Measurements from ENCODE around the gene UBTF. TPM values are rescaled to one million over a fixed set of nuclear protein-coding genes. Genes with fewer than 3 reads are reported as not detected.
A peak's percentile ranks its signal among the peaks of the same experiment; 100 is the strongest.

Gene UBTF
- total and polyA plus RNA-seq, 3 experiments from 2014 or later = 78.0 to 199 (median 186) TPM

GRCh38 chr17:44236444-44236991 lies 17.0 kb upstream of the UBTF start:
- Histone ChIP-seq H3K36me3 (ENCODE audit: insufficient read depth, low read length) (no peaks in the 10 kb centered on the region), H3K9me3 (ENCODE audit: low read length) (no peaks in the 10 kb centered on the region), H3K27me3 (ENCODE audit: insufficient read depth, low read length, poor library complexity, severe bottlenecking) (no peaks in the 10 kb centered on the region), H3K27ac (ENCODE audit: low read depth, low read length) (no peak overlapping the region), H3K4me1 (ENCODE audit: insufficient read depth, low read length) (no peaks in the 10 kb centered on the region), H3K4me3 (ENCODE audit: low read length) (no peak overlapping the region)
- H3K27ac Mint-ChIP-seq = no peak overlapping the region
- H3K4me3 Mint-ChIP-seq = no peak overlapping the region
- DNase-seq = no peak
- ChIA-PET POLR2A (no interaction called here), CTCF (no interaction called here)
- H3K9me3 Mint-ChIP-seq = no peaks in the 10 kb centered on the region
- H3K36me3 Mint-ChIP-seq = no peaks in the 10 kb centered on the region
- H3K4me1 Mint-ChIP-seq = peaks cover 6 to 7% (median 6%) of the 10 kb centered on the region in 3 donors
- peaks cover 7 to 14% of the 10 kb centered on the region in 2 donors for H3K27me3 Mint-ChIP-seq

DNA sequence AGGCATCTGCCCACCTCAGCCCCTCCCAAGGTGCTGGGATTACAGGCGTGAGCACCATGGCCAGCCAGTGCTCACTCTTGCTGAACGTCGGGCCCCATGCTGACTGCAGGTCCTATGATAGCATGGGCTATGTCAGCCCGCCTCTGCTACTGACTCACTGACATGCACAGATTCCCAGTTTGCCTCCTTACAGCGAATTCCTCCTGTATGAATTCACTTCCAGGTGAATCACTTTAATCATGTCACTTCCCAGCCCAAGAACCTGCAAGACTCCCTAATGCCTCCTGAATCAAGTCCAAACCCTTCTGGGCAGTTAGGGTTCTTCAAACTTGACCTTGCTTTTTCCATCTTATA lies 16.1 kb upstream of the UBTF start:
- Mint-ChIP-seq H3K27me3 (peaks cover 7 to 14% of the 10 kb centered on the region in 2 donors), H3K9me3 (no peaks in the 10 kb centered on the region), H3K36me3 (no peaks in the 10 kb centered on the region), H3K4me3 (no peak overlapping the region), H3K27ac (peak overlapping the region in 2 of 8 donors; percentile 43 to 61), H3K4me1 (peaks cover 6 to 7% (median 6%) of the 10 kb centered on the region in 3 donors)
- no peaks in the 10 kb centered on the region for H3K9me3 ChIP-seq (ENCODE audit: low read length)
- CTCF ChIA-PET = no interaction called here
- H3K27ac ChIP-seq (ENCODE audit: low read depth, low read length) = no peak overlapping the region
- POLR2A ChIA-PET = no interaction called here
- H3K4me1 ChIP-seq (ENCODE audit: insufficient read depth, low read length) = no peaks in the 10 kb centered on the region
- H3K27me3 ChIP-seq (ENCODE audit: insufficient read depth, low read length, poor library complexity, severe bottlenecking) = no peaks in the 10 kb centered on the region
- no peak for DNase-seq
- H3K36me3 ChIP-seq (ENCODE audit: insufficient read depth, low read length) = no peaks in the 10 kb centered on the region
- no peak overlapping the region for H3K4me3 ChIP-seq (ENCODE audit: low read length)

GRCh38 chr17:44233582-44233981 lies 14.1 kb upstream of the UBTF start:
- Mint-ChIP-seq H3K9me3 (no peaks in the 10 kb centered on the region), H3K27me3 (peaks cover 8 to 14% of the 10 kb centered on the region in 2 donors), H3K27ac (no peak overlapping the region), H3K4me3 (no peak overlapping the region), H3K36me3 (no peaks in the 10 kb centered on the region), H3K4me1 (peaks cover 6 to 7% (median 6%) of the 10 kb centered on the region in 3 donors)
- no peaks in the 10 kb centered on the region for H3K27me3 ChIP-seq (ENCODE audit: insufficient read depth, low read length, poor library complexity, severe bottlenecking)
- H3K36me3 ChIP-seq (ENCODE audit: insufficient read depth, low read length) = no peaks in the 10 kb centered on the region
- POLR2A ChIA-PET = interaction anchor here (0.7 kb wide), 1 partner anchor 84 kb away, joined by 5 read pairs; no protein-coding TSS in a partner anchor
- no peak for DNase-seq
- no peak overlapping the region for H3K4me3 ChIP-seq (ENCODE audit: low read length)
- no peaks in the 10 kb centered on the region for H3K4me1 ChIP-seq (ENCODE audit: insufficient read depth, low read length)
- no peaks in the 10 kb centered on the region for H3K9me3 ChIP-seq (ENCODE audit: low read length)
- H3K27ac ChIP-seq (ENCODE audit: low read depth, low read length) = no peak overlapping the region
- CTCF ChIA-PET = no interaction called here

DNA sequence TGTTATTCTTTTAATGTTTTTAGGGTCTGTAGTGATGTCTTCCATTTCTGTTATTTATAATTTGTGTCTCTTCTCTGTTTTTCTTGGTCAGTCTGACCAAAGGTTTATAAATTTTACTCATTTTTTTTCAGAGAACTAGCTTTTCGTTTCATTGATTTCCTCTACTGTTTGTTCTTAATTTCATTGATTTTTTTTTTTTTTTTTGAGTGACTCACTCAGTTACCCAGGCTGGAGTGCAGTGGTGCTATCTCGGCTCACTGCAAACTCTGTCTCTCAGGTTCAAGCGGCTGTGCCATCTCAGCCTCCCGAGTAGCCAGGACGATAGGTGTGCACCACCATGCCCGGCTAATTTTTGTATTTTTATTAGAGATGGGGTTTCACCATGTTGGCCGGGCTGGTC lies 12.6 kb upstream of the UBTF start:
- H3K9me3 ChIP-seq (ENCODE audit: low read length) = no peaks in the 10 kb centered on the region
- CTCF ChIA-PET = no interaction called here
- no peak overlapping the region for H3K27ac ChIP-seq (ENCODE audit: low read depth, low read length)
- no peaks in the 10 kb centered on the region for H3K36me3 ChIP-seq (ENCODE audit: insufficient read depth, low read length)
- no peaks in the 10 kb centered on the region for H3K27me3 ChIP-seq (ENCODE audit: insufficient read depth, low read length, poor library complexity, severe bottlenecking)
- no peaks in the 10 kb centered on the region for H3K4me1 ChIP-seq (ENCODE audit: insufficient read depth, low read length)
- Mint-ChIP-seq H3K4me1 (peaks cover 6 to 7% (median 6%) of the 10 kb centered on the region in 3 donors), H3K27ac (no peak overlapping the region), H3K36me3 (no peaks in the 10 kb centered on the region), H3K4me3 (no peak overlapping the region), H3K9me3 (no peaks in the 10 kb centered on the region), H3K27me3 (peaks cover 8 to 14% of the 10 kb centered on the region in 2 donors)
- H3K4me3 ChIP-seq (ENCODE audit: low read length) = no peak overlapping the region
- POLR2A ChIA-PET = no interaction called here
- DNase-seq = no peak

DNA sequence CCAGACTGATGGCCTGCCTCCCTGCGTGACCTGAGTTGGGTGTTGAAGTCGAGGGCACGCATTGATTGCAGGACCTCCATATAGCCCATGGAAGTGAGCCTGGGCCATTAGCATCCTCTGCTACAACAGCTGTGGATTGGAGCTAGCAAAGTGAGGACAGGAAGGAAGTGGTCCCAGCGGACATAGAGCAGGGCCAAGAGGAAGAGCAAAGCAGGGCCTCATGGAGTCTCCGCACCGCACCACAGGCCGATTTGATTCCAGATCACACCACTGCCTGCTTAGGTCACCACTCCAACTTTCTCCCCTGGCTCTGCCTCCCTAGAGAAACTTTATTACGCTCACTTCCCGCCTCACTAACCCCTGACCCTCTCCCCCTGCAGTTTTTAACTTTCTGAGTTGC lies 10.7 kb upstream of the UBTF start:
- no peaks in the 10 kb centered on the region for H3K36me3 Mint-ChIP-seq
- Histone ChIP-seq H3K9me3 (ENCODE audit: low read length) (no peaks in the 10 kb centered on the region), H3K27me3 (ENCODE audit: insufficient read depth, low read length, poor library complexity, severe bottlenecking) (no peaks in the 10 kb centered on the region), H3K27ac (ENCODE audit: low read depth, low read length) (no peak overlapping the region), H3K4me1 (ENCODE audit: insufficient read depth, low read length) (no peaks in the 10 kb centered on the region), H3K4me3 (ENCODE audit: low read length) (no peak overlapping the region), H3K36me3 (ENCODE audit: insufficient read depth, low read length) (no peaks in the 10 kb centered on the region)
- H3K4me1 Mint-ChIP-seq = peaks cover 4 to 5% (median 4%) of the 10 kb centered on the region in 3 donors
- ChIA-PET POLR2A (no interaction called here), CTCF (no interaction called here)
- no peak overlapping the region for H3K27ac Mint-ChIP-seq
- no peak for DNase-seq
- H3K27me3 Mint-ChIP-seq = peaks cover 4 to 8% of the 10 kb centered on the region in 2 donors
- H3K9me3 Mint-ChIP-seq = no peaks in the 10 kb centered on the region
- peak overlapping the region in 1 of 7 donors; percentile 37 for H3K4me3 Mint-ChIP-seq

DNA sequence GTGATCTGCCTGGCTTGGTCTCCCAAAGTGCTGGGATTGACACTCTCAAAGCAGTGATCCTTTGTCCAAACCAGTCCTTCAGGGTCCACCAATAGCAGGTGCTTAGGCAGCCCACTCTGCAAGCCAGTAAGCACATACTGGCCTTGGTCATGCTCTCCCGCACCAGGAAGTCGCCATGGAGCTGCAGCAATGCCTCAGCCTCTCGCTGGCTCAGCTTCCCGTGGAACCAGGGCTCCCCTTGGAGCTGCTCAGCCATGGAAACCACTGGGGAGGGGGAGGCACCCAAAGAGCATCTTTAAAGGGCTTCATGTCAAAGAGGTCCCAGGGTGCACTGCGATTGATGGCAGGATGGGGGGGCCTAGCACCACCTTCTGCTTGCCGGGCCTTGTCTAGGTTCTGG lies 9.6 kb upstream of the UBTF start:
- H3K27ac ChIP-seq (ENCODE audit: low read depth, low read length) = no peak overlapping the region
- H3K4me1 ChIP-seq (ENCODE audit: insufficient read depth, low read length) = no peaks in the 10 kb centered on the region
- no peaks in the 10 kb centered on the region for H3K27me3 ChIP-seq (ENCODE audit: insufficient read depth, low read length, poor library complexity, severe bottlenecking)
- ChIA-PET CTCF (interaction anchor here (1.1 kb wide), 1 partner anchor 19 kb away, joined by 4 read pairs; no protein-coding TSS in a partner anchor), POLR2A (interaction anchor here (0.6 to 1.0 kb wide), 2 partner anchors 9 to 10 kb away, joined by 3 read pairs; partner anchors contain the start of gene UBTF)
- no peak for DNase-seq
- no peak overlapping the region for H3K4me3 ChIP-seq (ENCODE audit: low read length)
- Mint-ChIP-seq H3K27me3 (peaks cover 4% of the 10 kb centered on the region in 2 donors), H3K4me1 (no peaks in the 10 kb centered on the region), H3K36me3 (no peaks in the 10 kb centered on the region), H3K27ac (peak overlapping the region in 1 of 8 donors; percentile 29), H3K4me3 (no peak overlapping the region), H3K9me3 (no peaks in the 10 kb centered on the region)
- H3K9me3 ChIP-seq (ENCODE audit: low read length) = no peaks in the 10 kb centered on the region
- H3K36me3 ChIP-seq (ENCODE audit: insufficient read depth, low read length) = no peaks in the 10 kb centered on the region

GRCh38 chr17:44223541-44224071 lies 4.1 kb upstream of the UBTF start:
- no peak for DNase-seq
- ChIA-PET CTCF (interaction anchor here (2.5 kb wide), 1 partner anchor 14 kb away, joined by 10 read pairs; no protein-coding TSS in a partner anchor), POLR2A (interaction anchor here (0.7 to 1.1 kb wide), 2 partner anchors 8 to 22 kb away, joined by 3 to 4 read pairs; no protein-coding TSS in a partner anchor)
- Mint-ChIP-seq H3K36me3 (peaks cover 0 to 10% (median 0%) of the 10 kb centered on the region in 3 donors), H3K9me3 (no peaks in the 10 kb centered on the region), H3K4me1 (peaks cover 8 to 14% (median 12%) of the 10 kb centered on the region in 3 donors), H3K27ac (peak overlapping the region in 4 of 8 donors; percentile 12 to 99 (median 71)), H3K27me3 (no peaks in the 10 kb centered on the region), H3K4me3 (peak overlapping the region in 2 of 7 donors; percentile 45 to 82)
- H3K4me3 ChIP-seq (ENCODE audit: low read length) = no peak overlapping the region
- H3K36me3 ChIP-seq (ENCODE audit: insufficient read depth, low read length) = no peaks in the 10 kb centered on the region
- H3K27ac ChIP-seq (ENCODE audit: low read depth, low read length) = no peak overlapping the region
- H3K9me3 ChIP-seq (ENCODE audit: low read length) = no peaks in the 10 kb centered on the region
- no peaks in the 10 kb centered on the region for H3K27me3 ChIP-seq (ENCODE audit: insufficient read depth, low read length, poor library complexity, severe bottlenecking)
- peaks cover 8% of the 10 kb centered on the region for H3K4me1 ChIP-seq (ENCODE audit: insufficient read depth, low read length)

GRCh38 chr17:44222112-44222869 lies 2.8 kb upstream of the UBTF start:
- H3K36me3 Mint-ChIP-seq = peaks cover 0 to 13% (median 0%) of the 10 kb centered on the region in 3 donors
- CTCF ChIA-PET = interaction anchor here (0.7 to 5.7 kb wide), 12 partner anchors 12 to 128 kb away, joined by 3 to 50 read pairs (median 4); partner anchors contain the start of genes GRN and TMUB2
- Histone ChIP-seq H3K27me3 (ENCODE audit: insufficient read depth, low read length, poor library complexity, severe bottlenecking) (no peaks in the 10 kb centered on the region), H3K4me1 (ENCODE audit: insufficient read depth, low read length) (peaks cover 17% of the 10 kb centered on the region), H3K9me3 (ENCODE audit: low read length) (no peaks in the 10 kb centered on the region), H3K36me3 (ENCODE audit: insufficient read depth, low read length) (no peaks in the 10 kb centered on the region), H3K27ac (ENCODE audit: low read depth, low read length) (peak overlapping the region; percentile 59), H3K4me3 (ENCODE audit: low read length) (peak overlapping the region; percentile 89)
- H3K9me3 Mint-ChIP-seq = no peaks in the 10 kb centered on the region
- peak overlapping the region; percentile 89 to 100 (median 96) for H3K4me3 Mint-ChIP-seq
- H3K4me1 Mint-ChIP-seq = peaks cover 14 to 23% (median 17%) of the 10 kb centered on the region in 3 donors
- DNase-seq = peak in 3 of 5 donors; percentile 37 to 47 (median 47)
- H3K27me3 Mint-ChIP-seq = no peaks in the 10 kb centered on the region
- peak overlapping the region; percentile 81 to 99 (median 96) for H3K27ac Mint-ChIP-seq
- POLR2A ChIA-PET = interaction anchor here (0.7 to 6.2 kb wide), 11 partner anchors 12 to 131 kb away, joined by 4 to 58 read pairs (median 12); partner anchors contain the start of genes ATXN7L3, RUNDC3A, SLC25A39 and TMUB2
